OCI-M1 (cell line): Measurements from ENCODE around the gene DIP2C.
"Not testable (repeated sequence)": the region's sequence is repeated elsewhere in the genome, so short reads cannot be mapped to it uniquely, and the experiment has no call there.

Experiments used
- DNase-seq: peaks from one replicate; lab custom pipeline; 2025; lab: John Stamatoyannopoulos, UW

DIP2C gene, protein sequence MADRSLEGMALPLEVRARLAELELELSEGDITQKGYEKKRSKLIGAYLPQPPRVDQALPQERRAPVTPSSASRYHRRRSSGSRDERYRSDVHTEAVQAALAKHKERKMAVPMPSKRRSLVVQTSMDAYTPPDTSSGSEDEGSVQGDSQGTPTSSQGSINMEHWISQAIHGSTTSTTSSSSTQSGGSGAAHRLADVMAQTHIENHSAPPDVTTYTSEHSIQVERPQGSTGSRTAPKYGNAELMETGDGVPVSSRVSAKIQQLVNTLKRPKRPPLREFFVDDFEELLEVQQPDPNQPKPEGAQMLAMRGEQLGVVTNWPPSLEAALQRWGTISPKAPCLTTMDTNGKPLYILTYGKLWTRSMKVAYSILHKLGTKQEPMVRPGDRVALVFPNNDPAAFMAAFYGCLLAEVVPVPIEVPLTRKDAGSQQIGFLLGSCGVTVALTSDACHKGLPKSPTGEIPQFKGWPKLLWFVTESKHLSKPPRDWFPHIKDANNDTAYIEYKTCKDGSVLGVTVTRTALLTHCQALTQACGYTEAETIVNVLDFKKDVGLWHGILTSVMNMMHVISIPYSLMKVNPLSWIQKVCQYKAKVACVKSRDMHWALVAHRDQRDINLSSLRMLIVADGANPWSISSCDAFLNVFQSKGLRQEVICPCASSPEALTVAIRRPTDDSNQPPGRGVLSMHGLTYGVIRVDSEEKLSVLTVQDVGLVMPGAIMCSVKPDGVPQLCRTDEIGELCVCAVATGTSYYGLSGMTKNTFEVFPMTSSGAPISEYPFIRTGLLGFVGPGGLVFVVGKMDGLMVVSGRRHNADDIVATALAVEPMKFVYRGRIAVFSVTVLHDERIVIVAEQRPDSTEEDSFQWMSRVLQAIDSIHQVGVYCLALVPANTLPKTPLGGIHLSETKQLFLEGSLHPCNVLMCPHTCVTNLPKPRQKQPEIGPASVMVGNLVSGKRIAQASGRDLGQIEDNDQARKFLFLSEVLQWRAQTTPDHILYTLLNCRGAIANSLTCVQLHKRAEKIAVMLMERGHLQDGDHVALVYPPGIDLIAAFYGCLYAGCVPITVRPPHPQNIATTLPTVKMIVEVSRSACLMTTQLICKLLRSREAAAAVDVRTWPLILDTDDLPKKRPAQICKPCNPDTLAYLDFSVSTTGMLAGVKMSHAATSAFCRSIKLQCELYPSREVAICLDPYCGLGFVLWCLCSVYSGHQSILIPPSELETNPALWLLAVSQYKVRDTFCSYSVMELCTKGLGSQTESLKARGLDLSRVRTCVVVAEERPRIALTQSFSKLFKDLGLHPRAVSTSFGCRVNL (N-terminal part only)

DNA sequence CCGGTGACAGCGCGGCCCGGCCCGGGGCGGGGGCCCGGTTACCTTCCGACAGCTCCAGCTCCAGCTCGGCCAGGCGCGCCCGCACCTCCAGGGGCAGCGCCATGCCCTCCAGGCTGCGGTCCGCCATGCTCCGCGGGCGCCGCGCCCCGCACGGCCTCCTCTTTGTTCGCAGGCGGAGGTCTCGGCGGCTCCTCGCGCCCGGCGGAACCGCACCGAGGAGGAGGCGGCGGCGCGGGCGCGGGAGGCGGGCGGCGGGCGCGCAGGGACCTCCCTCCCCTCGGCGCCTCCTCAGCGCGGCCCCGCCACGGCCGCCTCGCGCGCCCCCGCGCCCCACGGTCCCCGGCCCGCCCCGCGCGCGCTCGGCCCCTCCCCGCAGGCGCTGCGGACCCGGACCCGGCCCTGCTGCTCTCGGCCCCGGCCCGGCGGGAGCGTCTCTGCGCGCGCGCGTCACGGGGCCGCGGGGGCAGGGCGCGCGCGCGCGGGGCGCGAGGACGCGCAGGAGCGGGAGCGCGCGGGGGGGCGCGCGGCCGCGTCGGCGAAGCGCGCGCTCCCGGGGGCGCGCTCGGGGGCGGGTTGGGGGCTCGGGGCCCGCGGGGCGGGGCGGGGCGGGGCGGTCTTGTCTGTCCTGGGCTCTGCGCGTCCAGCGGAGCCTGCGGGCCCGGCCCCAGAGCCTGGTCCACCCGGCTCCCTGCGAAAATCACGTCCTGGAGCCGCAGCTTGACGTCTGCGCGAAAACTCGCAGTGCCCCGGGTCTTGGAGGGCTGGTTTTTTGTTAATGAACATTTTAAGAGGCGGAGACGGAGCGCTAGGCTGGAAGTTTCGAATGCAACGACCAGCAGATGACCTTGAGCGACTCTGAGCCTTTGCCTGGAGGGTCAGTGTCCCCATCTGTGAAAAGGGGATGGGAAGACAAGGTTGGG lies at the start of gene DIP2C:
TSS of gene DIP2C (minus strand) at position 217 of the 920 bp plus-strand sequence. CDS start at position 127, 90 bp downstream.
- DNase-seq, result no peak

DNA sequence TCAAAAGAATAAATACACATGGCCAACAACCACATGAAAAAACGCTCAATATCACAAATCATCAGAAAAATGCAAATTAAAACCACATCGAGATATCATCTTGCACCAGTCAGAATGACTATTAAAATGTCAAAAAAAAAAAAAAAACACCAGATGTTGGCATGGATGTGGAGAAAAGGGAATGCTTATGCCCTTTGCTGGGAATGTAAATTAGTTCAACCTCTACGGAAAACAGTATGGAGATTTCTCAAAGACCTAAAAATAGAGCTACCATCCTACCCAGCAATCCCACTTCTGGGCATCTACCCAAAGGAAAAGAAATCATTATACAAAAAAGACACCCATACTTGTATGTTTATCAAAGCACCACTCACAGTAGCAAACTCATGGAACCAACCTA lies 45.0 kb upstream of the DIP2C start:
- no peak for DNase-seq

DNA sequence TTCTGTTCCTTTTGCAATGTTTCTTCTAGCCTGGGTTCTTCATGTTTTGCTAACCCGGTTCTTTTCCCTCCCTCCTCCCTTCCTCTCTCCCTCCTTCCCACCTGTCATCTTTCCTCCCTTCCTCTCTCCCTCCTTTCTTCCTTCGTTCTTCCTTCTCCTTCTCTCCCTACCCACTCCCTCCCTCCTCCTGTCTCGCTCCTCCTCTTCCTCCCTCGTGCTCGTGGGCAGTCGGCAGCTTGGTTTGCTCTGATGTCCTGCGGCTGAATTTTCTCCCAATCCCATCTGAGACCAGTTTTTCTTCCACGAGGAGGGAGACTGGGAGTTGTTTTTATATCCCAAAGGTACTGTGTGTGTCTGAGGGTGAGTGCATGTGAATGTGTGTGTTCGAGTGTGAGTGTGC lies 43.6 kb upstream of the DIP2C start:
- no peak for DNase-seq

DNA sequence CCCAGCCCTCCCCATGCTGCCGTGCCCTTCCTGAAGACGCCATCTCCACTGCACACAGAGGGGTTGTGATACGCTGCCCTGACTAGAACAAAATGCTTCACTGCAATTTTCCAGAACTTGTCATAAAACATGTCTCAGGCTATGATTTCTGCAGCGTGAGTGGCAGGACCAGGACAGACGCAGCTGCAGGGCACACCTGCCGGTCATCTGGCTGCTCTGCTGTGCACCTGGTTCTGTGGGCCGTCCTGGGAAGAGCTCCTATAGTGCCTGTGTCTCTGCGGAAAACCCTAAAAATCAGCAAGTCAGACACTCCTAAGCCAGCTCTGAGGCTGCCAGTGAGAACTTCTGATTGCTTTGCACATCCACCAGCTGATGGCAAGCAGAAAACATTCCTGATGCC lies 39.7 kb upstream of the DIP2C start:
- DNase-seq, result no peak

DNA sequence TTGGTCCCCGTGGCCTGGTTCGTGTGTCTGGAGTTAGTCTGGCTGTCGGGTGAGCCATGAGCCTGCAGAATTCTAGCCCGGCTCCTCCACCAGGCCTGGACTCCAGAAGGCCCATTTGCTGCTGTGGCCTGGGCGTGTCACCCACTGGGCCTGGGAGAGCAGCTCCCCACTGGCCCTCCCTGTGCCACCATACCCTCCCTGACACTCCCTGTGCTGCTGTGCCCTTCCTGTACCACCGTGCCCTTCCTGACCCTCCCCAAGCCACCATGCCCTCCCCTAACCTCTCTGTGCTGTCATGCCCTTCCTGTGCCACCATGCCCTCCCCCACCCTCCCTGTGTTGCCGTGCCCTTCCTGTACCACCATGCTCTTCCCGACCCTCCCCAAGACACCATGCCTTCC lies 39.1 kb upstream of the DIP2C start:
- no peak for DNase-seq

DNA sequence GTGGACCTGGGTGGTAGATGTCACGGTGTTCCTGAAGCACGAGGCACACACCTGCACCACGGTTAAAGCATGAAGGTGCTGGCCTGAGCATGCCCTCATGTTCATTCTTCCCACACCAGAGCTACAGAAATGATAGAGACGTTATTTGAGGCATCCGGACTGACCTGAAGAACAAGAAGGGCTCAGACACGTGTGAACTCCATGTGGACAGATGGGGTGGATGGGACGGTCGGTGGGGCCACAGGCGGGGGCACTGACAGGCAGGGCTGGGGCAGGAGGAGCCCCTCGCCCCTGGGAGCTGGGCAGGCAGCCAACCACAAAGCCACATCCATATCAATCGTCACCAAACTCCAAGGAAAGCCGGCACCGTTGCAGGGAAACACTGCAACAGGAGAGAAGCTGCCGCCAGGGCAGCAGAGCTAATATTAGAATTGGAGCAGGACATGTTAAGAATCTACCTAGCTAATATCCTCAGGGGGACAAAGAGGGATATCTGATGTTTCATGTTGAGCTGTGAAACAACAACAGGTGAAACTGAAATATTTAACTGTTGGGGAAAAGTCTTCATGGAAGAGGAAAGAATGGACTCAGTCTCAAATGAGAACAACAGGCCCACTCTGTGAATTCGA lies 37.8 kb upstream of the DIP2C start:
- no peak for DNase-seq

DNA sequence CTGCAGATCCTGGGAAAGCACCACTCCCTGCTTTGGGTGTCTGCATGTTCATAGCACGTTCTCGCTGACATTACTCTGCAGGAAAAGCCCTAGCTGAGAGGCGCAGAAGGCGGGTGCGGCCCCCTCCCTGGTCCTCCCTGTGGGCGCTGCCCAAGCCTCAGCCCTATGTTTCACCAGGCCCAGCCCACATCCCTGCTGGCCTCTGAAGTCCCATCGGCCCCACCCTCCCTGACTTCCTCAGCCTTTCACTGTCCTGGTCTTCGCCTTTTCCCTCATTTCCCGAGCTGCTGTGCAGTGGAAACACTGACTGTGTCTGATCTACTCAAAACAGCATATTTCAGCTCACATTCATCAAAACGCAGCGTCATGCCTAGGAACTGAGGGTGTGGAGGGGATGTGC lies 36.3 kb upstream of the DIP2C start:
- DNase-seq, result no peak

DNA sequence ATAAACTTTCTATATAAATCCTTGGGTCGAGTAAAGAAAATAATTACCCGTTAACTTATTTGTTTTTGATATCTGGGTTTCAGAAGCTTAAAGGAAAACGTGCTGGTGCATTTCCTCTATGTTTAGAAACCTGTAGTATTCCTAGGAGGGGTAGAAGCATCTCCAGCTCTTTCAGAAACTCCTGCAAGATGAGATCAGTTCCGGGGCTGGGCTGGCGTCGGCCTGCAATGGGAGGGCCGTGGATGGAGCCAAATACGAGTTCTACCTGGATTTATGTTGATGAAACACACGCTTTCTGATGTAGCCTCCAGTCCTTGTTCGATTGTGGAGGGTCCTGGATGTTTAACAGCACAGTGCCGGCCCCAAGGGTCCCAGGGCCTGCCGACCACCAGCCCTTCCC lies 35.8 kb upstream of the DIP2C start:
- DNase-seq, result no peak

DNA sequence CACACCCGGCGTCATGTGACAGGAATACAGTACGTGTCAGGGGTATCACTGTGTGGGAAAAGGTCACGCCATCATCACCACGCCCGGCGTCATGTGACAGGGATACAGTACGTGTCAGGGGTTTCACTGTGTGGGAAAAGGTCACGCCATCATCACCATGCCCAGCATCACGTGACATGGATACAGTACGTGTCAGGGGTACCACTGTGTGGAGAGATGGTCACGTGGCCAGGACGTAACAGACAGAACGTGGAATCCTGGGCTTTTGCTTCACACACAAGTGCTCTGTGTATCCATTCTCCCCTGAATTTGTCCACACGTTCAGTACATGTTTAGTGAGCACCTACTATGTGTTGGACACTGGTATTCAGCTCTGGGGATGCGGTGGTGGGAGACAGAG lies 34.5 kb upstream of the DIP2C start:
- no peak for DNase-seq

DNA sequence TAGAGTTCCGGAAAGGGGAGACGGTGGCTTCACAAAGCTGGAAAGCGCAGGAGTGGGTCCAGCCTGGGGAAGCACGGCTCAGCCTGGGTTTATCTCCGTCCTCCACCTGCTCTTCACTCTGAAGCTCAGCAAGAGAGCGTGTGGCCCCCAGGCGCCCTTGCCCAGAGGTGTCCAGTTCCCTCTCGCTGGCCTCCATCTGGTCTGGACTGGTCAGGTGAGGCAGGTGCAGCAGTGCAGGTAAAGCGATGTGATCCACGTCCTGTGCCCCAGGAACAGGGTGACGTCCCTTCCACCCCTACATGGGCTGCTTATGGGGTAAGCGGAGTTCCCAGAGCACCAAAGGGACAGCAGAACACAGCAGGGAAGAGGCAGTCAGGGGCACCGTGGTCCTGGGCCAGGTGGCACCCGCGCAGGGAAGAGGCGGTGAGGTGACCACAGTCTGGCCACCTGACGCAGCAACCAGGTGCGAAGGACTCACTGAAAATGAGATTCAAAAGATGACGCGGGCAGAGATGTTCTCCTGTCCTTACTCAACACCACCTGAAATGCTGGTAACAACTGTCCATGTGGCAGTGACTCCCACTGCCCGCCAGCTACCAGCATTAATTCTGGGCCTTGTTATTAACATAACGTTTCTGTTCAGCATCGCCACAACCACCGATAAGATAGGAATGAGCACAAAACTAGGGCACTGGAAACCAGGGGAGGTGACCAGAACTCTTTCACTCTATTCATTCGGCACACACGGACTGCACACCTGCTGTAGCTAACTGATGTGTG lies 33.0 kb upstream of the DIP2C start:
- no peak for DNase-seq

DNA sequence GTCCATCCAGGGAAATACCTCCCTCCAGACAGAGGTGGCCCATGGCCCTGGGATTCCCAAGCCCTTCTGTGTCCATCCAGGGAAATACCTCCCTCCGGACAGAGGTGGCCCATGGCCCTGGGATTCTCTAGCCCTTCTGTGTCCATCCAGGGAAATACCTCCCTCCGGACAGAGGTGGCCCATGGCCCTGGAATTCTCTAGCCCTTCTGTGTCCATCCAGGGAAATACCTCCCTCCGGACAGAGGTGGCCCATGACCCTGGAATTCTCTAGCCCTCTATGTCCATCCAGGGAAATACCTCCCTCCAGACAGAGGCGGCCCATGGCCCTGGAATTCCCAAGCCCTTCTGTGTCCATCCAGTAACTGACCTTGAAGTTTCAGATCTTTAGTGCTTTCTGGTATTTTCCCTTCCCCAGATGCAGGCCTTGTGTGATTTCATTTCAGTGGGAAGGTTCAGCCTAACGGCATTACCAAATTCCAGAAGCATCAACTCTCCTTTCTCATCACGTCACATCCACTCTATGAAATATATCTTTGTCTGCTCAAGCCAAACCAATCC lies 28.8 kb upstream of the DIP2C start:
- DNase-seq, result no peak

DNA sequence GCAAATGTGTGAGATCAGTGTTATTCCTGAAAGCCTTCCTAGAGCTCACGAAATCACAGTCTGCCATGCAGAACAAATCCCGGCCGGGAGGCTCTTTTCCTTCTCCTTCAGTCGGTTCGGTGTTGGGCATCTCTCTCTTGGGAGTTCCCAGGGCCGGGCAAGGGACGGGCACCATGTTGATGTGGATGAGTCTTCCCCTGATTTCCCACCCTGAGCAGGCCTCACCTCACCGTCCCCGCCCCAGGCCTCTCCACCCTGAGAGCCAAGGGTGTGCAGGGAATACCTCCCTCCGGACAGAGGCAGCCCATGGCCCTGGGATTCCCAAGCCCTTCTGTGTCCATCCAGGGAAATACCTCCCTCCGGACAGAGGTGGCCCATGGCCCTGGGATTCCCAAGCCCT lies 28.0 kb upstream of the DIP2C start:
- DNase-seq, result no peak

DNA sequence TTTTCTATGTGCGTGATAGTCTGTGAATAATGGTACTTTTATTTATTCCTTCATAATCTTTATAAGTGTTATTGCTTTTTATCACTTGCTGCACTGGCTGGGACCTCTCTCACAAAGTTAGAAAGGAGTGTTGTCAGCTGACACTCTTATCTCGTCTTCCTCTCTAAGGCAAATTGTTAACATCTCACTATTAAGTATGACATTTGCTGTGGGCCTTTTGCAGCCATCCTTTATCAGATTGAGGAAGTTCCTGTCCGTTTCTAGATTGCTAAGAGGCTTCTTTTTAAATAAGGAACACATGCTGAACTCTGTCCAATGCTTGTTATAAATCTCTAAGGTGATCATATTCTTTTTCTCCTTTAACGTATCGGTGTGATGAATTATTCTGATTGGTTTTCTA lies 27.4 kb upstream of the DIP2C start:
- no peak for DNase-seq

DNA sequence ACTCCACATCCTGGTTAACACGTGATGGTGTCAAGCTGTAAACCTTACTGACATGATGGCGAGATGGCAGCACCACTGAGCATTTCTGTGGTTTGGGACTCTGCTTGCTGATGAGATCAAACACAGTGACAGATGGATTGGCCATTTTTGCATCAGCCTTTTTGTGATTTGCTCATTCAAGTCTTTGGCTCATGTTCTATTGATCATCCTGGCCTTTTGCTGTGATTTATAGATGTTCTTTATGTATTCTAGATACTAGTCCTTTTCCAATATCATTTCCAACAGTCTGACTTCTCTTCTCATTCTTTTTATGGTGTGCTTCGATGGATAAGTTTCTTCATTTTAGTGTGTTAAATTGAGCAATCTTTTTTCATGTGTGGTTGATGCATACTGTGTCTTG lies 24.7 kb upstream of the DIP2C start:
- DNase-seq, result no peak

DNA sequence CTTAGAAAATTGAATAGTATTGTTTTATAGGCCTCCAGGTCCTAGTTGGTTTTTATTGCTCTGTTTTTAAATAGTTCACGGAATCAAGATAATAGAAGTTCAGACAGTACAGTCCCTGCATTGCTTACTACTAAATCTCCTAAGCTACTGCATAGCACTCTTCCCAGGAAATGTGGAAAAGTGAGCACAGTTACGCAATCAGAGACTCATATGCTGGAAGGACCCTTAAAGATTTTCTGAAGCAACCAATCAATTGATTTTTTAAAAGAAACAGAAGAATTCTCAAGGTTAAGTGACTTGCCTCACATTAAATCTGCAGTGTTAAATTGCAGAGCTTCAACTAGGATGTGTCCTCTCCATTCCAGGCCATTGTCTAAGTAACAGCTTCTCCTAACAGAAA lies 23.1 kb upstream of the DIP2C start:
- DNase-seq, result no peak

DNA sequence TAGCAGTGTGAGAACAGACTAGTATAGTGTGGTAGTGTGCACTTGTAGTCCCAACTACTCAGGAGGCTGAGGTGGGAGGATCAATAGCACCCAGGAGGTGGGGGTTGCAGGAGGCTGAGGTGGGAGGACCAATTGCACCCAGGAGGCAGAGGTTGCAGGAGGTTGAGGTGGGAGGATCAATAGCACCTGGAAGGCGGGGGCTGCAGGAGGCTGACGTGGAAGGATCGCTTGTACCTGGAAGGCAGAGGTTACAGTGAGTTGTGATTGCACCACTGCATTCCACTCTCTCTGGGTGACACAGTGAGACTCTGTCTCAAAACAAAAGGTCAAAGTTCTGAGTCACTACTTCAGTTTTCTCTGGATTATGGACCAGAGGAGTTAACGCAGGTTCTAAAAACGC lies 22.6 kb upstream of the DIP2C start:
- no peak for DNase-seq

DNA sequence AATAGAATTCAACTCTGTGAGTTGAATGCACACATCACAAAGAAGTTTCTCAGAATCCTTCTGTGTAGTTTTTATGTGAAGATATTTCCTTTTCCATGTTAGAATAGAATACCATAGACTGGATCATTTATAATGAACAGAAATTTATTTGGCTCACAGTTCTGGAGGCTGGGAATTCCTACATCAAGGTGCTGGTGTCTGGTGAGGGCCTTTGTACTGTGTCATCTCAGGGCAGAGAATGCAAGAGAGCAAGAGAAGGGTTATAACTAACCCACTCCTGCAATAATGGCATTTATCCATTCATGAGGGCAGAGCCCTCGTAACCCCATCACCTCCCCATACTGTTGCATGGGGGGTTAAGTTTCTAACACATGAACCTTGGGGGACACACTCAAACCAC lies 18.4 kb upstream of the DIP2C start:
- no peak for DNase-seq

DNA sequence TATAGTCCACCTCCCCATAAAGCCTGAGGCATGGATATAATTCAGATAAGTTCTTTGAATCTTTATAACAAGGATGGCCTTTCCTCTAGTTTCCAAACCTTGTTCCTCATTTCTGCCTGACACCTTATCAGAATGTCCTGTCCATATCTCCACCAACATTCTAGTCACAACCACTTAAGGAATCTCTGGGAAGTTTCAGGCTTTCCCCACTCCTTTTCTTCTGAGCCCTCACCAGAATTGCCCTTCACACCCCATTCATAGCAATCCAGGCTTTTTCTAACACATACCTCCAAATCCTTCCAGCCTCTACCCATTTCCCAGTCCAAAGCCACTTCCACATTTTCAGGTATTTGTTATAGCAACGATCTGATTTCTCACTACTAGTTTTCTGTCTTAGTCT lies 18.0 kb upstream of the DIP2C start:
- no peak for DNase-seq

DNA sequence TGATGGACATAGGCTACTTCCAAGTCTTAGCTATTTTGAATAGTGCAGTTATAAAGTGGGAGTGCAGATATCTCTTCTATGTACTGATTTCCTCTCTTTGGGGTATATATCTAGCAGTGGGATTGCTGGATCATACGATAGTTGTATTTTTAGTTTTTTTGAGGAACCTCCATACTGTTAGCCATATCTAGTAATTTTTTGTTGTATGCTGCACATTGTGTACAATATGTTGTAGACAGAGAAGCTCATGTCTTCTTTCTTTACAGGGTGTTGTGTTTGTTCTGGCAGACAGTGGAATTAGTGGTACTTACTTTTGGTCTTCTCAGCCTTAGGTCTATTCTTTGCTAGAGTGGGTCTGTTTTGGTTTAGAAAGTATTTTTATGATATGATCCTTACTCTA lies 13.7 kb upstream of the DIP2C start:
- no peak for DNase-seq

DNA sequence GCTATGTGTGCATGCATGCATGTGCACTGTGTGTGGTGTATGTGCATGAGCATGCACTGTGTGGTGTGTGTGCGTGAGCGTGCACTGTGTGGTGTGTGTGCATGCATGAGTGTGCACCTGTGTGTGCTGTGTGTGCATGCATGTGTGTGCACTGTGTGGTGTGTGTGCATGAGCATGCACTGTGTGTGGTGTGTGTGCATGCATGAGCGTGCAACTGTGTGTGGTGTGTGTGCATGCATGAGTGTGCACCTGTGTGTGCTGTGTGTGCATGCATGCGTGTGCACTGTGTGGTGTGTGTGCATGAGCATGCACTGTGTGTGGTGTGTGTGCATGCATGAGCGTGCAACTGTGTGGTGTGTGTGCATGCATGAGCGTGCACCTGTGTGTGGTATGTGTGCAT lies 10.7 kb upstream of the DIP2C start:
- DNase-seq, result not testable (repeated sequence)
